Cardiac muscle cell (in vitro differentiated cells and primary cell): ENCODE data around the gene SDR39U1. TPM values are rescaled to one million over a fixed set of nuclear protein-coding genes. Genes with fewer than 3 reads are reported as not detected.
"Not testable (repeated sequence)": the region's sequence is repeated elsewhere in the genome, so short reads cannot be mapped to it uniquely, and the experiment has no call there.

ENCODE experiments used
- DNase-seq, 2 donors: peaks; one replicate each; pipeline versions ENCODE4 v3.0.0 to v3.0.0-alpha.2; 2010 to 2017; ENCODE audit warnings: low read depth in 1 of 2, low spot score in 1 of 2
- H3K27ac ChIP-seq: fragments of 200-600 bp; sonication (generic); 2 replicates; pipeline ENCODE4 v1.5.1; 2016
- H3K27me3 ChIP-seq: fragments of 200-600 bp; sonication (generic); 2 replicates; pipeline ENCODE4 v1.6.0; 2016; ENCODE audit warnings: control low read depth
- H3K36me3 ChIP-seq: fragments of 200-600 bp; sonication (generic); 2 replicates; pipeline ENCODE4 v1.5.1; 2016; ENCODE audit warnings: control low read depth
- H3K4me1 ChIP-seq: fragments of 200-600 bp; sonication (generic); 2 replicates; pipeline ENCODE4 v1.8.1; 2017; ENCODE audit warnings: low read depth, mild to moderate bottlenecking, mixed run types
- H3K4me3 ChIP-seq: fragments of 200-600 bp; sonication (generic); 2 replicates; pipeline ENCODE4 v1.5.1; 2016; ENCODE audit warnings: mild to moderate bottlenecking
- H3K9me3 ChIP-seq: fragments of 200-600 bp; sonication (generic); 2 replicates; pipeline ENCODE4 v1.5.1; 2017; ENCODE audit warnings: low read depth, mild to moderate bottlenecking, control low read depth
- CTCF ChIP-seq: IDR thresholded peaks from 2 replicates; pipeline ENCODE4 v1.5.1; 2012; ENCODE audit warnings: low read depth, mild to moderate bottlenecking, low read length
- polyA plus RNA-seq: library from polyadenylated mRNA; unstranded; fragments of >200 nt; fragmentation: Nextera tagmentation; extraction: Ambion mirVana; gene quantifications from 2 replicates; pipeline ENCODE4 v1.2.1, GENCODE V29; 2016
- total RNA-seq: library from RNA; depleted of rRNA; stranded (reverse); fragments of >200 nt; gene quantifications from 2 replicates; pipeline ENCODE4 v1.2.3, GENCODE V29; 2016

Gene SDR39U1
- total and polyA plus RNA-seq, 2 experiments from 2014 or later = 60.4 to 163 TPM

- no peak for DNase-seq
- H3K27me3 ChIP-seq = no peaks in the 10 kb centered on the region
- no peak for TF ChIP-seq CTCF
- H3K4me3 ChIP-seq = no peak overlapping the region
- H3K27ac ChIP-seq = no peak overlapping the region
- no peaks in the 10 kb centered on the region for H3K4me1 ChIP-seq
- no peaks in the 10 kb centered on the region for H3K9me3 ChIP-seq
- no peaks in the 10 kb centered on the region for H3K36me3 ChIP-seq
Observed at GRCh38 chr14:24463017-24463883, 20.7 kb upstream of the SDR39U1 start.

- Histone ChIP-seq H3K4me1 (no peaks in the 10 kb centered on the region), H3K36me3 (no peaks in the 10 kb centered on the region), H3K4me3 (no peak overlapping the region), H3K27me3 (no peaks in the 10 kb centered on the region), H3K9me3 (no peaks in the 10 kb centered on the region), H3K27ac (no peak overlapping the region)
- DNase-seq = no peak
- no peak for TF ChIP-seq CTCF
Observed at GRCh38 chr14:24461336-24461735, 18.8 kb upstream of the SDR39U1 start.

- Histone ChIP-seq H3K4me3 (no peak overlapping the region), H3K4me1 (no peaks in the 10 kb centered on the region), H3K27ac (no peak overlapping the region), H3K27me3 (no peaks in the 10 kb centered on the region), H3K9me3 (peaks cover 2% of the 10 kb centered on the region), H3K36me3 (no peaks in the 10 kb centered on the region)
- DNase-seq = no peak
- TF ChIP-seq CTCF = no peak
Observed at GRCh38 chr14:24459331-24459730, 16.8 kb upstream of the SDR39U1 start.

- no peak for TF ChIP-seq CTCF
- H3K4me3 ChIP-seq = no peak overlapping the region
- peaks cover 2% of the 10 kb centered on the region for H3K9me3 ChIP-seq
- no peak for DNase-seq
- no peak overlapping the region for H3K27ac ChIP-seq
- no peaks in the 10 kb centered on the region for H3K4me1 ChIP-seq
- H3K36me3 ChIP-seq = no peaks in the 10 kb centered on the region
- H3K27me3 ChIP-seq = no peaks in the 10 kb centered on the region
Observed at GRCh38 chr14:24458736-24459135, 16.2 kb upstream of the SDR39U1 start.

GRCh38 chr14:24456980-24457379, 14.4 kb upstream of the SDR39U1 start:
- Histone ChIP-seq H3K4me3 (no peak overlapping the region), H3K27me3 (no peaks in the 10 kb centered on the region), H3K9me3 (peaks cover 2% of the 10 kb centered on the region), H3K27ac (no peak overlapping the region), H3K36me3 (no peaks in the 10 kb centered on the region), H3K4me1 (no peaks in the 10 kb centered on the region)
- no peak for TF ChIP-seq CTCF
- DNase-seq = no peak

GRCh38 chr14:24450828-24451227, 8.3 kb upstream of the SDR39U1 start:
- not testable (repeated sequence) for H3K36me3 ChIP-seq, H3K27ac ChIP-seq, H3K4me1 ChIP-seq, H3K9me3 ChIP-seq, H3K4me3 ChIP-seq, DNase-seq, H3K27me3 ChIP-seq
